ENCODE data around the gene PSMD11.

DNA sequence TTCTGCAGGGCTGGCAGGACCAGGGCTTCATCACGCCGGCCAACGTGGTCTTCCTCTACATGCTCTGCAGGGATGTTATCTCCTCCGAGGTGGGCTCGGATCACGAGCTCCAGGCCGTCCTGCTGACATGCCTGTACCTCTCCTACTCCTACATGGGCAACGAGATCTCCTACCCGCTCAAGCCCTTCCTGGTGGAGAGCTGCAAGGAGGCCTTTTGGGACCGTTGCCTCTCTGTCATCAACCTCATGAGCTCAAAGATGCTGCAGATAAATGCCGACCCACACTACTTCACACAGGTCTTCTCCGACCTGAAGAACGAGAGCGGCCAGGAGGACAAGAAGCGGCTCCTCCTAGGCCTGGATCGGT is 43.9 kb downstream of the PSMD11 start:
- TF ChIP-seq, protein P1, sequence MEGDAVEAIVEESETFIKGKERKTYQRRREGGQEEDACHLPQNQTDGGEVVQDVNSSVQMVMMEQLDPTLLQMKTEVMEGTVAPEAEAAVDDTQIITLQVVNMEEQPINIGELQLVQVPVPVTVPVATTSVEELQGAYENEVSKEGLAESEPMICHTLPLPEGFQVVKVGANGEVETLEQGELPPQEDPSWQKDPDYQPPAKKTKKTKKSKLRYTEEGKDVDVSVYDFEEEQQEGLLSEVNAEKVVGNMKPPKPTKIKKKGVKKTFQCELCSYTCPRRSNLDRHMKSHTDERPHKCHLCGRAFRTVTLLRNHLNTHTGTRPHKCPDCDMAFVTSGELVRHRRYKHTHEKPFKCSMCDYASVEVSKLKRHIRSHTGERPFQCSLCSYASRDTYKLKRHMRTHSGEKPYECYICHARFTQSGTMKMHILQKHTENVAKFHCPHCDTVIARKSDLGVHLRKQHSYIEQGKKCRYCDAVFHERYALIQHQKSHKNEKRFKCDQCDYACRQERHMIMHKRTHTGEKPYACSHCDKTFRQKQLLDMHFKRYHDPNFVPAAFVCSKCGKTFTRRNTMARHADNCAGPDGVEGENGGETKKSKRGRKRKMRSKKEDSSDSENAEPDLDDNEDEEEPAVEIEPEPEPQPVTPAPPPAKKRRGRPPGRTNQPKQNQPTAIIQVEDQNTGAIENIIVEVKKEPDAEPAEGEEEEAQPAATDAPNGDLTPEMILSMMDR (conservative IDR thresholded peaks at IDR 0.05): no peak
- no peak for TF ChIP-seq ZFX (IDR thresholded peaks at IDR 0.05)
